ENCODE data around the gene KIAA1671. TPM values are rescaled to one million over a fixed set of nuclear protein-coding genes. Genes with fewer than 3 reads are reported as not detected.
A peak's percentile ranks its signal among the peaks of the same experiment; 100 is the strongest.

KIAA1671 gene
- polyA plus RNA-seq (2012; rRNA removed) = 7.0 and 7.4 TPM in 2 replicates
- polyA plus RNA-seq (2012; cell fraction: cytosol; rRNA removed) = 5.4 and 6.5 TPM in 2 replicates
- 7.3 and 11.2 TPM in 2 replicates for polyA plus RNA-seq (2012; cell fraction: nucleus; rRNA removed)

- Histone ChIP-seq H3K27ac (ENCODE audit: low read depth in 2 of 2, low read length in 1 of 2) (peak within 1 kb of the TSS; percentile 82 to 87), H3K4me1 (ENCODE audit: control insufficient read depth in 1 of 2, insufficient read depth in 2 of 2, low read depth in 1 of 2, low read length in 1 of 2) (peaks cover 14 to 15% of the 10 kb centered on the region in 2 experiments; a peak in 3 of 4 replicates), H3K9ac (peak within 1 kb of the TSS; percentile 91), H3K9me3 (no peaks in the 10 kb centered on the region), H3F3A (replicated peaks; ENCODE audit: insufficient read depth) (peaks cover 6% of the 10 kb centered on the region), H3K36me3 (replicated peaks in 1 of 2; ENCODE audit: control insufficient read depth in 1 of 2, insufficient read depth in 2 of 2, low read length in 1 of 2) (no peaks in the 10 kb centered on the region), H3K79me2 (ENCODE audit: insufficient read depth) (peaks cover 45% of the 10 kb centered on the region; the same call in 1 of the 2 replicates), H3K4me3 (ENCODE audit: low read depth in 2 of 2, low read length in 1 of 2) (peak within 1 kb of the TSS; percentile 73 to 93), H3K4me2 (peak within 1 kb of the TSS; percentile 97), H3K27me3 (ENCODE audit: insufficient read depth) (no peaks in the 10 kb centered on the region), H4K20me1 (ENCODE audit: insufficient read depth) (no peaks in the 10 kb centered on the region), H2AFZ (ENCODE audit: low read depth) (peak within 1 kb of the TSS; percentile 91), H3K9me2 (no peaks in the 10 kb centered on the region)
- POLR2A ChIA-PET = no interaction called here
- peak; percentile 99 for DNase-seq
- TF ChIP-seq SMC3 (IDR thresholded peaks at IDR 0.05; ENCODE audit: low read depth, low read length) (peak; percentile 92), NRF1 (IDR thresholded peaks at IDR 0.05; ENCODE audit: low read depth, low read length) (peak; percentile 88), IRF3 (IDR thresholded peaks at IDR 0.05; ENCODE audit: low read depth, low read length) (no peak), RAD21 (IDR thresholded peaks at IDR 0.05; ENCODE audit: low read length) (peak; percentile 91), TAF1 (IDR thresholded peaks at IDR 0.05; ENCODE audit: borderline replicate concordance, low read depth, low read length) (no peak), ELF1 (IDR thresholded peaks at IDR 0.05) (no peak), NFIC (IDR thresholded peaks at IDR 0.05; ENCODE audit: borderline replicate concordance) (no peak), MXI1 (IDR thresholded peaks at IDR 0.05; ENCODE audit: low read depth, low read length) (peak; percentile 80), EP300 (IDR thresholded peaks at IDR 0.05; ENCODE audit: borderline replicate concordance in 1 of 2, low read depth in 1 of 2, low read length in 1 of 2) (no peak), RCOR1 (IDR thresholded peaks at IDR 0.05; ENCODE audit: low read length) (peak; percentile 9; the same call in 1 of the 2 replicates), CHD2 (IDR thresholded peaks at IDR 0.05; ENCODE audit: low read length, partially characterized antibody) (no peak), YY1 (IDR thresholded peaks at IDR 0.05; ENCODE audit: low read depth) (no peak), CTCF (IDR thresholded peaks at IDR 0.05) (peak; percentile 97), REST (IDR thresholded peaks at IDR 0.05; ENCODE audit: low read depth, low read length) (no peak), ZBTB33 (IDR thresholded peaks at IDR 0.05; ENCODE audit: borderline replicate concordance, low read depth) (no peak)
- CTCF ChIA-PET = interaction anchor here (0.7 to 20.1 kb wide), 18 partner anchors 10 to 179 kb away, joined by 3 to 513 read pairs (median 4); no protein-coding TSS in a partner anchor
- 14% methylated on average over 15 of the region's 71 CpGs for WGBS (ENCODE audit: low lambda C conversion rate)
Observed at GRCh38 chr22:24951942-24952836, at the start of gene KIAA1671. Gene KIAA1671 (plus strand): TSS chr22:24952716. CDS start chr22:25028000, 75,284 bp downstream.
